HFFc6 (cell line): ENCODE measurements around the gene TENM4. TPM values are rescaled to one million over a fixed set of nuclear protein-coding genes. Genes with fewer than 3 reads are reported as not detected.

Experiments
- DNase-seq: peaks from one replicate; pipeline ENCODE4 v3.0.0-alpha.2; 2018
- H3K27ac Mint-ChIP-seq: 2 replicates; pipeline ENCODE4 v1.8.0; 2020; ENCODE audit warnings: mild to moderate bottlenecking, mixed read lengths
- H3K27me3 Mint-ChIP-seq: 2 replicates; pipeline ENCODE4 v1.8.0; 2021; ENCODE audit warnings: mild to moderate bottlenecking, moderate library complexity, mixed read lengths; ENCODE audit not compliant: insufficient read depth
- H3K36me3 Mint-ChIP-seq: 2 replicates; pipeline ENCODE4 v1.8.0; 2021; ENCODE audit warnings: low read depth, mixed read lengths
- H3K4me1 Mint-ChIP-seq: 2 replicates; pipeline ENCODE4 v1.8.0; 2020; ENCODE audit warnings: low read depth, mixed read lengths
- H3K4me3 Mint-ChIP-seq: 2 replicates; pipeline ENCODE4 v1.8.0; 2020; ENCODE audit warnings: mild to moderate bottlenecking, moderate library complexity, mixed read lengths
- H3K9me3 Mint-ChIP-seq: 2 replicates; pipeline ENCODE4 v1.8.0; 2020; ENCODE audit warnings: mild to moderate bottlenecking, mixed read lengths
- CTCF ChIP-seq: fragments of 200-600 bp; sonication (generic); IDR thresholded peaks from 2 replicates; pipeline ENCODE4 v1.5.0; 2021; ENCODE audit warnings: antibody characterized with exemption, mild to moderate bottlenecking
- total RNA-seq, 6 experiments: library from RNA; stranded (reverse); fragmentation: NEBNext Ultra II Directional; extraction: Animal tissue kit (Norgen Biotek cat#: 25700); gene quantifications; 2 replicates in 1 of 6; 3 replicates in 5 of 6; pipeline ENCODE4 v1.2.3, GENCODE V29; 2021

Gene TENM4
- total RNA-seq, 6 experiments from 2014 or later: 20.9 to 45.5 (median 26.5) TPM

- no peak for TF ChIP-seq CTCF
- no peaks in the 10 kb centered on the region for H3K27me3 Mint-ChIP-seq
- DNase-seq: peak; percentile 49
These were observed 12.4 kb downstream of the TENM4 start for GRCh38 chr11:79428406-79428805.

GRCh38 chr11:79427611-79428327 lies 13.1 kb downstream of the TENM4 start:
- Mint-ChIP-seq H3K9me3 (no peaks in the 10 kb centered on the region), H3K4me1 (peaks cover 69% of the 10 kb centered on the region), H3K36me3 (peaks cover 15% of the 10 kb centered on the region), H3K4me3 (no peak overlapping the region), H3K27ac (peak overlapping the region; percentile 66; the same call in 1 of the 2 replicates), H3K27me3 (no peaks in the 10 kb centered on the region)
- no peak for TF ChIP-seq CTCF
- DNase-seq: no peak

More at GRCh38 chr11:79428406-79428805, 12.4 kb downstream of the TENM4 start:
- Mint-ChIP-seq H3K27ac (peak overlapping the region; percentile 66), H3K4me3 (no peak overlapping the region; the same call in 1 of the 2 replicates), H3K36me3 (peaks cover 15% of the 10 kb centered on the region), H3K9me3 (no peaks in the 10 kb centered on the region), H3K4me1 (peaks cover 69% of the 10 kb centered on the region)

- H3K27ac Mint-ChIP-seq: no peak overlapping the region
- no peak for DNase-seq
- H3K4me1 Mint-ChIP-seq: peaks cover 69% of the 10 kb centered on the region
- H3K36me3 Mint-ChIP-seq: peaks cover 15% of the 10 kb centered on the region
- TF ChIP-seq CTCF: no peak
- H3K27me3 Mint-ChIP-seq: no peaks in the 10 kb centered on the region
- H3K4me3 Mint-ChIP-seq: no peak overlapping the region
- H3K9me3 Mint-ChIP-seq: no peaks in the 10 kb centered on the region
These were observed 13.7 kb downstream of the TENM4 start for GRCh38 chr11:79427126-79427525.

- DNase-seq: no peak
- TF ChIP-seq CTCF: no peak
- Mint-ChIP-seq H3K27me3 (no peaks in the 10 kb centered on the region), H3K4me1 (peaks cover 64% of the 10 kb centered on the region), H3K36me3 (peaks cover 15% of the 10 kb centered on the region), H3K4me3 (no peak overlapping the region), H3K9me3 (no peaks in the 10 kb centered on the region), H3K27ac (no peak overlapping the region)
These were observed 15.4 kb downstream of the TENM4 start for GRCh38 chr11:79425463-79425862.

- no peak for DNase-seq
- Mint-ChIP-seq H3K4me1 (peaks cover 64% of the 10 kb centered on the region), H3K36me3 (peaks cover 19% of the 10 kb centered on the region), H3K27ac (no peak overlapping the region), H3K9me3 (no peaks in the 10 kb centered on the region), H3K4me3 (no peak overlapping the region), H3K27me3 (no peaks in the 10 kb centered on the region)
- TF ChIP-seq CTCF: no peak
These were observed 17.1 kb downstream of the TENM4 start for GRCh38 chr11:79423736-79424135.
